Endodermal cell (in vitro differentiated cells): Measurements from ENCODE around the gene PRLHR. TPM values are rescaled to one million over a fixed set of nuclear protein-coding genes. Genes with fewer than 3 reads are reported as not detected.

Source experiments
- DNase-seq: peaks from one replicate; pipeline ENCODE4 v3.0.0-alpha.2; 2017
- H3K27ac ChIP-seq: 2 replicates; pipeline ENCODE4 v1.5.1; 2013; ENCODE audit warnings: mild to moderate bottlenecking, low read depth, low read length, moderate library complexity
- H3K27me3 ChIP-seq: 2 replicates; pipeline ENCODE4 v1.6.1; 2013; ENCODE audit warnings: mild to moderate bottlenecking, low read length, moderate library complexity; ENCODE audit not compliant: insufficient read depth, control insufficient read depth, poor library complexity, severe bottlenecking
- H3K36me3 ChIP-seq: 2 replicates; pipeline ENCODE4 v1.7.0; 2013; ENCODE audit warnings: mild to moderate bottlenecking, low read length, moderate library complexity; ENCODE audit not compliant: control insufficient read depth, insufficient read depth
- H3K4me1 ChIP-seq: one replicate; pipeline ENCODE4 v1.7.0; 2013; ENCODE audit warnings: low read length; ENCODE audit not compliant: control insufficient read depth, insufficient read depth
- H3K4me3 ChIP-seq: 2 replicates; pipeline ENCODE4 v1.5.1; 2013; ENCODE audit warnings: mild to moderate bottlenecking, low read length, moderate library complexity
- H3K9ac ChIP-seq: 2 replicates; pipeline ENCODE4 v1.6.1; 2013; ENCODE audit warnings: mild to moderate bottlenecking, low read length, moderate library complexity; ENCODE audit not compliant: poor library complexity, severe bottlenecking; ENCODE audit errors: extremely low read depth
- H3K9me3 ChIP-seq: 2 replicates; pipeline ENCODE4 v1.6.1; 2013; ENCODE audit warnings: mild to moderate bottlenecking, low read length, moderate library complexity; ENCODE audit not compliant: control insufficient read depth
- H3K27ac Mint-ChIP-seq: 2 replicates; pipeline ENCODE4 v1.8.0; 2020; ENCODE audit warnings: mixed read lengths
- H3K27me3 Mint-ChIP-seq: 2 replicates; pipeline ENCODE4 v1.8.0; 2021; ENCODE audit warnings: mild to moderate bottlenecking, mixed read lengths; ENCODE audit not compliant: insufficient read depth
- H3K36me3 Mint-ChIP-seq: 2 replicates; pipeline ENCODE4 v1.8.0; 2020; ENCODE audit warnings: low read depth, mixed read lengths
- H3K4me1 Mint-ChIP-seq: 2 replicates; pipeline ENCODE4 v1.8.0; 2020; ENCODE audit warnings: mixed read lengths
- H3K4me3 Mint-ChIP-seq: 2 replicates; pipeline ENCODE4 v1.8.0; 2020; ENCODE audit warnings: mild to moderate bottlenecking, moderate library complexity, mixed read lengths
- H3K9me3 Mint-ChIP-seq: 2 replicates; pipeline ENCODE4 v1.8.0; 2020; ENCODE audit warnings: mild to moderate bottlenecking, mixed read lengths
- CTCF ChIP-seq: fragments of 200-600 bp; sonication (generic); conservative IDR thresholded peaks from 2 replicates; pipeline ENCODE4 v1.5.0; 2021; ENCODE audit warnings: antibody characterized with exemption, mild to moderate bottlenecking
- WGBS, 2 experiments: methylation state at CpG; one replicate each; pipeline versions ENCODE4 v1.1.5 to v1.1.7; 2013; ENCODE audit warnings: missing lambda C conversion rate in 2 of 2, mixed read lengths in 1 of 2; ENCODE audit not compliant: insufficient coverage in 1 of 2, insufficient read length in 1 of 2; 5-methylcytosine and 5-hydroxymethylcytosine counted together
- long read RNA-seq, 4 experiments: library from polyadenylated mRNA in 2 of 4; library from RNA in 1 of 4; library from capped mRNA in 1 of 4; stranded (forward) in 3 of 4; unstranded in 1 of 4; transcript quantifications; one replicate each; pipeline ENCODE4 v2.0.0, GENCODE V29; 2020 to 2021; ENCODE audit warnings: inconsistent platforms in 1 of 4
- polyA plus RNA-seq, 2 experiments: library from polyadenylated mRNA; stranded (reverse); fragments of 50-300 nt; gene quantifications; one replicate each; pipeline ENCODE4 v1.2.3, GENCODE V29; 2013
- total RNA-seq, 2 donors: library from RNA; stranded (reverse); fragmentation: NEBNext Ultra II Directional in 1 of 2; extraction: Animal tissue kit (Norgen Biotek cat#: 25700) in 1 of 2; gene quantifications; 2 replicates in 1 of 2; 3 replicates in 1 of 2; pipeline ENCODE4 v1.2.1, GENCODE V29; 2021

PRLHR gene
- not detected for total RNA-seq
- not detected for polyA plus RNA-seq (2013, experiment 1 of 2)
- 0.04 TPM for polyA plus RNA-seq (2013, experiment 2 of 2)
- long read RNA-seq, experiment 1 = 0 reads
- long read RNA-seq, experiment 2 = 0 reads
- long read RNA-seq, experiment 3 = 0 reads
- long read RNA-seq, experiment 4 = 0 reads

GRCh38 chr10:118595598-118596425, at the start of gene PRLHR:
Gene PRLHR, minus strand, starts transcription at chr10:118595648. Its CDS starts 404 bp downstream, at chr10:118595244.
- peak within 1 kb of the TSS; percentile 51 for H3K4me3 Mint-ChIP-seq
- no peaks in the 10 kb centered on the region for H3K9me3 ChIP-seq
- no peaks in the 10 kb centered on the region for H3K36me3 Mint-ChIP-seq
- peak within 1 kb of the TSS; percentile 81 for H3K4me3 ChIP-seq
- peaks cover 2% of the 10 kb centered on the region for H3K4me1 ChIP-seq
- H3K27me3 ChIP-seq = peaks cover 56% of the 10 kb centered on the region
- H3K4me1 Mint-ChIP-seq = peaks cover 19% of the 10 kb centered on the region
- peaks cover 2% of the 10 kb centered on the region for H3K9me3 Mint-ChIP-seq
- peaks cover 75% of the 10 kb centered on the region for H3K27me3 Mint-ChIP-seq
- H3K9ac ChIP-seq = no peak within 1 kb of the TSS
- H3K27ac Mint-ChIP-seq = no peak within 1 kb of the TSS
- peak; percentile 12 for TF ChIP-seq CTCF
- 2% methylated on average over 22 to 52 of the region's 52 CpGs for WGBS, 2 experiments
- H3K27ac ChIP-seq = no peak within 1 kb of the TSS
- DNase-seq = peak; percentile 94
- no peaks in the 10 kb centered on the region for H3K36me3 ChIP-seq

DNA sequence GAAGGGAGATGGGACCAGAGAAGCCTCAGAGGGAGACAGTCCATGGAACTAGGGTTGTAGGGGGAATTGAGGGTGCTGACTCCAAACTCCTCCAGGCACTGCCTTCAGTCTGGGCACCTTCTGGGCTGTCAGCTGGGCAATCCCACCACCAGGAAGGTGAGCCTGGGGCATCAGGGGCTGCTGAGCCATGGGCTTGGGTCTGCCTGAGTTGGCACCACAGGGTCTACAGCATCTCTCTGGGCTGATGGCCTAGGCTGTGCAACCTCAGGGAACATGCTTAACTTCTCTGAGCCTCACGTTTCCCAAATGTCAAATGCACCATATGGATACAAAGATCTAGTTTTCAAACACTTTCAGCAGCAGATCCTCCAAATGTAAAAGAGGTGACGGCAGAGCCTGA, 46.8 kb upstream of the PRLHR start:
- no peak for TF ChIP-seq CTCF
- peaks cover 55% of the 10 kb centered on the region for H3K27me3 Mint-ChIP-seq

GRCh38 chr10:118638680-118639079, 43.2 kb upstream of the PRLHR start:
- Mint-ChIP-seq H3K27ac (no peak overlapping the region), H3K4me3 (no peak overlapping the region), H3K9me3 (peaks cover 30% of the 10 kb centered on the region), H3K36me3 (no peaks in the 10 kb centered on the region), H3K4me1 (peaks cover 35% of the 10 kb centered on the region), H3K27me3 (peaks cover 48% of the 10 kb centered on the region)
- H3K27me3 ChIP-seq = no peaks in the 10 kb centered on the region
- peaks cover 7% of the 10 kb centered on the region for H3K4me1 ChIP-seq
- H3K4me3 ChIP-seq = no peak overlapping the region
- TF ChIP-seq CTCF = no peak
- DNase-seq = peak; percentile 52
- H3K9ac ChIP-seq = no peak overlapping the region
- no peaks in the 10 kb centered on the region for H3K36me3 ChIP-seq
- WGBS, 2 experiments = 78 to 79% methylated on average over 5 to 9 of the region's 9 CpGs
- no peak overlapping the region for H3K27ac ChIP-seq
- peaks cover 6% of the 10 kb centered on the region for H3K9me3 ChIP-seq

More for the DNA sequence above, 46.8 kb upstream of the PRLHR start:
- H3K4me3 ChIP-seq = no peak overlapping the region
- Mint-ChIP-seq H3K9me3 (peaks cover 30% of the 10 kb centered on the region), H3K27ac (no peak overlapping the region), H3K4me3 (no peak overlapping the region), H3K4me1 (peaks cover 8% of the 10 kb centered on the region), H3K36me3 (no peaks in the 10 kb centered on the region)
- H3K36me3 ChIP-seq = no peaks in the 10 kb centered on the region
- H3K9me3 ChIP-seq = peaks cover 6% of the 10 kb centered on the region
- WGBS, 2 experiments = 73 to 83% methylated on average over 2 of the region's 2 CpGs
- no peak for DNase-seq
- peaks cover 5% of the 10 kb centered on the region for H3K27me3 ChIP-seq
- H3K4me1 ChIP-seq = no peaks in the 10 kb centered on the region
- no peak overlapping the region for H3K9ac ChIP-seq
- H3K27ac ChIP-seq = no peak overlapping the region
